IMR-90 (cell line): Measurements from ENCODE around the gene PTRH2. TPM values are rescaled to one million over a fixed set of nuclear protein-coding genes. Genes with fewer than 3 reads are reported as not detected.

ENCODE experiments used
- ATAC-seq: fragments of 200-7000 bp; cut with Tn5 transposase; 2 replicates; pipeline ENCODE4 v1.9.1; 2020; ENCODE audit warnings: low read depth, mild to moderate bottlenecking, moderate library complexity
- BruUV-seq: library from RNA; stranded (reverse); fragments of 400-500 nt; replicated peaks from 2 replicates; lab custom pipeline; 2021; lab: Mats Ljungman, UMichigan
- CTCF ChIA-PET: fragments of 300-600 bp; formaldehyde crosslinking; extraction: SDS; loops from one replicate; lab custom pipeline; 2021; ENCODE audit warnings: antibody characterized with exemption; lab: Yijun Ruan, JAX
- POLR2A ChIA-PET: fragments of 300-600 bp; sonication (Branson Sonifier 250); formaldehyde crosslinking; loops from one replicate; lab custom pipeline; 2022; ENCODE audit warnings: antibody characterized with exemption; ENCODE audit not compliant: unreplicated experiment; lab: Charles Lee
- DNase-seq: peaks from one replicate; pipeline ENCODE4 v3.0.0; 2013
- H2AFZ ChIP-seq: replicated peaks from 2 replicates; pipeline ENCODE3; 2013; ENCODE audit warnings: low read length, mild to moderate bottlenecking; ENCODE audit not compliant: poor library complexity
- H2AK5ac ChIP-seq: 2 replicates; pipeline ENCODE4 v1.6.1; 2013; ENCODE audit warnings: low read depth, low read length, inconsistent platforms
- H2AK9ac ChIP-seq: replicated peaks from 2 replicates; pipeline ENCODE3; 2013; ENCODE audit warnings: mild to moderate bottlenecking, low read depth, low read length, moderate library complexity; ENCODE audit not compliant: poor library complexity
- H2BK120ac ChIP-seq: 2 replicates; pipeline ENCODE4 v1.6.1; 2013; ENCODE audit warnings: low read depth, low read length, inconsistent platforms
- H2BK15ac ChIP-seq: 3 replicates; pipeline ENCODE4 v1.6.1; 2013; ENCODE audit warnings: low read depth, low read length, inconsistent platforms
- H2BK20ac ChIP-seq: 2 replicates; pipeline ENCODE4 v1.6.1; 2013; ENCODE audit warnings: low read depth, mild to moderate bottlenecking, inconsistent platforms, low read length, moderate library complexity
- H2BK5ac ChIP-seq: 2 replicates; pipeline ENCODE4 v1.6.1; 2013; ENCODE audit warnings: mild to moderate bottlenecking, low read depth, low read length, inconsistent platforms; ENCODE audit not compliant: poor library complexity, severe bottlenecking
- H3K14ac ChIP-seq: replicated peaks from 2 replicates; pipeline ENCODE4 v1.6.1; 2013; ENCODE audit warnings: low read depth, low read length, inconsistent platforms
- H3K18ac ChIP-seq: 2 replicates; pipeline ENCODE4 v1.6.1; 2013; ENCODE audit warnings: low read depth, low read length, control low read depth
- H3K23ac ChIP-seq: 2 replicates; pipeline ENCODE4 v1.6.1; 2013; ENCODE audit warnings: low read depth, low read length, inconsistent platforms
- H3K27ac ChIP-seq: 2 replicates; pipeline ENCODE4 v1.5.1; 2013; ENCODE audit warnings: mild to moderate bottlenecking, control low read depth, low read length; ENCODE audit not compliant: insufficient read depth
- H3K27me3 ChIP-seq: 2 replicates; pipeline ENCODE4 v1.6.1; 2013; ENCODE audit warnings: low read length; ENCODE audit not compliant: control insufficient read depth, insufficient read depth
- H3K36me3 ChIP-seq: 2 replicates; pipeline ENCODE4 v1.6.1; 2013; ENCODE audit warnings: low read length, mixed read lengths; ENCODE audit not compliant: control insufficient read depth, insufficient read depth
- H3K4ac ChIP-seq: 2 replicates; pipeline ENCODE4 v1.6.1; 2013; ENCODE audit warnings: low read depth, low read length, inconsistent platforms
- H3K4me1 ChIP-seq: 2 replicates; pipeline ENCODE4 v1.6.1; 2013; ENCODE audit warnings: low read length, mixed read lengths; ENCODE audit not compliant: control insufficient read depth, insufficient read depth
- H3K4me2 ChIP-seq: 2 replicates; pipeline ENCODE4 v1.6.1; 2013; ENCODE audit warnings: low read depth, mild to moderate bottlenecking, control low read depth, low read length, moderate library complexity
- H3K4me3 ChIP-seq: 2 replicates; pipeline ENCODE4 v1.5.1; 2013; ENCODE audit warnings: low read depth, mild to moderate bottlenecking, control low read depth, low read length, moderate library complexity; ENCODE audit not compliant: insufficient read depth
- H3K56ac ChIP-seq: 2 replicates; pipeline ENCODE4 v1.6.1; 2013; ENCODE audit warnings: low read length, inconsistent platforms; ENCODE audit not compliant: insufficient read depth; ENCODE audit errors: extremely low read depth
- H3K79me1 ChIP-seq, 2 experiments: 2 replicates each; pipeline ENCODE4 v1.6.1; 2013; ENCODE audit warnings: low read length in 2 of 2, inconsistent platforms in 1 of 2, low read depth in 1 of 2
- H3K9ac ChIP-seq: 2 replicates; pipeline ENCODE4 v1.6.1; 2013; ENCODE audit warnings: low read depth, low read length, control low read depth
- H3K9me1 ChIP-seq: 2 replicates; pipeline ENCODE4 v1.6.1; 2013; ENCODE audit warnings: low read length, inconsistent platforms; ENCODE audit not compliant: insufficient read depth
- H3K9me3 ChIP-seq: 2 replicates; pipeline ENCODE4 v1.6.1; 2013; ENCODE audit warnings: low read length; ENCODE audit not compliant: control insufficient read depth, insufficient read depth
- H4K20me1 ChIP-seq: 2 replicates; pipeline ENCODE4 v1.6.1; 2013; ENCODE audit warnings: low read length, inconsistent platforms; ENCODE audit not compliant: insufficient read depth
- H4K5ac ChIP-seq: 2 replicates; pipeline ENCODE4 v1.6.1; 2013; ENCODE audit warnings: mild to moderate bottlenecking, low read depth, low read length, control low read depth
- H4K8ac ChIP-seq, 2 experiments: 2 replicates each; pipeline ENCODE4 v1.6.1; 2013; ENCODE audit warnings: low read depth in 2 of 2, low read length in 2 of 2, control low read depth in 1 of 2, inconsistent platforms in 1 of 2
- H4K91ac ChIP-seq: 2 replicates; pipeline ENCODE4 v1.6.1; 2013; ENCODE audit warnings: low read depth, low read length, inconsistent platforms; ENCODE audit not compliant: insufficient read depth
- FOS ChIP-seq: fragments of 150-350 bp; IDR thresholded peaks from 2 replicates; pipeline ENCODE4 v1.6.1; 2016; ENCODE audit warnings: low read depth, low read length
- POLR2A ChIP-seq: IDR thresholded peaks from 2 replicates; pipeline ENCODE4 v1.6.1; 2012; ENCODE audit warnings: mild to moderate bottlenecking, low read depth, low read length
- WGBS, 2 experiments: methylation state at CpG; one replicate each; pipeline versions ENCODE4 v1.1.5 to v1.1.7; 2013; ENCODE audit warnings: missing lambda C conversion rate in 2 of 2; ENCODE audit not compliant: insufficient read length in 1 of 2; ENCODE audit errors: extremely low coverage in 2 of 2; 5-methylcytosine and 5-hydroxymethylcytosine counted together
- dilution Hi-C: fragments of 300-500 bp; cut with HindIII; formaldehyde crosslinking; loops from one replicate; pipeline ENCODE4 v1.14.3; 2018; ENCODE audit warnings: low sequenced_read_pairs; ENCODE audit not compliant: unreplicated experiment
- in situ Hi-C: fragments of 300-500 bp; cut with MboI; formaldehyde crosslinking; loops from 3 replicates; pipeline ENCODE4 v1.14.3; 2019; ENCODE audit warnings: low sequenced_read_pairs, inconsistent platforms, mixed read lengths
- intact Hi-C: fragments of 100-400 bp; cut with micrococcal nuclease; formaldehyde crosslinking; loops from 2 replicates; pipeline ENCODE4 v1.10.0; 2022
- polyA plus RNA-seq, 3 experiments: library from polyadenylated mRNA; depleted of rRNA; stranded (reverse); fragments of >200 nt; gene quantifications; 2 replicates each; pipeline ENCODE4 v1.2.3, GENCODE V29; 2012; ENCODE audit warnings: low replicate concordance in 1 of 3
- total RNA-seq: library from RNA; depleted of rRNA; stranded (reverse); fragments of >200 nt; gene quantifications from 2 replicates; pipeline ENCODE4 v1.2.3, GENCODE V29; 2012

PTRH2 gene
- total and polyA plus RNA-seq, 2 of the 4 experiments (the other 2 are of a cell fraction) = 24.9 to 49.7 TPM

DNA sequence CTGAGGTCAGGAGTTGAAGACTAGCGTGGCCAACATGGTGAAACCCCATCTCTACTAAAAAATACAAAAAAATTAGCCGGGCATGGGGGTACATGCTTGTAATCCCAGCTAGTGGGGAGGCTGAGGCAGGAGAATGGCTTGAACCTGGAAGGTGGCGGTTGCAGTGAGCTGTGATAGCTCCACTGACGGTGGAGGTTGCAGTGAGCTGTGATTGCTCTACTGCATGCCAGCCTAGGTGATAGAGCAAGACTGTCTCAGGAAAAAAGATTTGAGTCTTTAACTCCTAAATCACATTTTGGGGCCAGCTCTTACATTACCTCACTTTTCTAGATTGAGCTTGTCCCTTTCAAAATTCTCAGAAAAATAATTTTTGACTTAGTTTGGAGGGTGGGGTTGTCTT is 15.4 kb upstream of the PTRH2 start:
- no peak for ATAC-seq
- intact Hi-C loops (no loop called here), in situ Hi-C loops (no loop called here)

More for the DNA sequence above, 15.4 kb upstream of the PTRH2 start:
- no peak overlapping the region for H3K56ac ChIP-seq
- H3K36me3 ChIP-seq = no peaks in the 10 kb centered on the region
- H3K27me3 ChIP-seq = no peaks in the 10 kb centered on the region
- H2BK120ac ChIP-seq = no peak overlapping the region
- no peak overlapping the region for H3K9ac ChIP-seq
- H3K4me3 ChIP-seq = no peak overlapping the region
- H3K18ac ChIP-seq = no peak overlapping the region
- TF ChIP-seq FOS (no peak), POLR2A (no peak)
- no peak overlapping the region for H3K27ac ChIP-seq
- H2AFZ ChIP-seq = no peak overlapping the region
- no peak overlapping the region for H2BK20ac ChIP-seq
- dilution Hi-C loops = no loop called here
- no peak overlapping the region for H4K5ac ChIP-seq
- POLR2A ChIA-PET = no interaction called here
- H2AK5ac ChIP-seq = no peak overlapping the region
- no TSS peak for BruUV-seq
- CTCF ChIA-PET = no interaction called here
- no peak overlapping the region for H4K8ac ChIP-seq
- H2AK9ac ChIP-seq = no peak overlapping the region
- H3K9me3 ChIP-seq = no peaks in the 10 kb centered on the region
- H4K20me1 ChIP-seq = peaks cover 7% of the 10 kb centered on the region; the same call in 1 of the 2 replicates
- DNase-seq = no peak
- peaks cover under 1% of the 10 kb centered on the region; the same call in 1 of the 2 replicates for H3K9me1 ChIP-seq
- no peak overlapping the region for H4K91ac ChIP-seq
- peaks cover 19 to 49% of the 10 kb centered on the region in 2 experiments for H3K79me1 ChIP-seq
- H3K4me2 ChIP-seq = no peak overlapping the region
- no peaks in the 10 kb centered on the region for H3K4me1 ChIP-seq
- WGBS, 2 experiments = no CpG with 5 or more reads among the region's 4 CpGs
- H3K23ac ChIP-seq = no peak overlapping the region
- H2BK5ac ChIP-seq = no peak overlapping the region
- no peak overlapping the region for H3K4ac ChIP-seq
- H3K14ac ChIP-seq = no peak overlapping the region
- no peak overlapping the region for H2BK15ac ChIP-seq
